Kidney tubule cell (primary cell): ENCODE measurements around the gene STXBP6.

ENCODE experiments used
- DNase-seq: peaks from one replicate; pipeline ENCODE4 v3.0.0-alpha.2; 2018; ENCODE audit warnings: low spot score

Gene STXBP6

DNA sequence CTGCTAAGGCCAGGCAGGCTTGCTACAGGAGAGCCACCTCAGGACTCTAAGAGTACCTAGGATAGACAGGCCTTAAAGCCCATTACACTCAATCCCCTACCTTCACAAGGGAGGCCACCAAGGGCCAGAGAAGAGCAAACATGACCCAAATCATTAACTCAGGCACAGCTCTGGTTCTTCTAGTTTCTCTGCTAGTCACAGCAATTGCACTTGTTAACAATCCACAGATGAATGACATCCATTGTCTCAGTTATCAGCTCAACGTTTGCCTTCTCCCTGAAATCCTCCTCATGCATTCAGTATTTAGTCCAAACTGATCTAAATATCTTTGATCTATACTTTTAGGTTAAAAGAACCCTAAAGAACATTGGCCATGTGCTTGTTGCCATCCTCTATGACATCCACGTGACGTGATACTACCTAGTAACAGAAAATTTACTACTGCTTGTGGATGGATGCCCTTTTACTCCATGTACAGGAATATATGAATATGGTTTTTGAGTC lies 164.5 kb downstream of the STXBP6 start:
- no peak for DNase-seq

DNA sequence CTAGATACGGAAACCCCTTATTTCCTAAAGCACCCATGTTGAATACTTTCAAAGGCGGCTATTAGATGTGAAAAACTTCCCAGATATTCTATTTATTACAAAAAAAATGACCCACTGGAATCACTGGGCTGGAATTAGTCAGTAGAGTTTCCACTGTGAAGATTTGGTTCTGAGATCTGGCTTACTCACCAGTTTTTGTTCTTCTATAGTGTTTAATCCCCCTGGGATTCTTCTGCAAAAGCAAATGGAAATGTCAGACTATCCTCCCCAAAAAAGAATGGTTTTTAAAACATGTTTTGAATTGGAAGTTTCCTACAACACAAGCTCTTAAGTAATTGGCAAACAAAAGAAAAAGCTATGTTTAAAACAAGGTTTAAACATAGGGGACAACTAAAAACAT lies 166.4 kb downstream of the STXBP6 start:
- DNase-seq, result no peak

DNA sequence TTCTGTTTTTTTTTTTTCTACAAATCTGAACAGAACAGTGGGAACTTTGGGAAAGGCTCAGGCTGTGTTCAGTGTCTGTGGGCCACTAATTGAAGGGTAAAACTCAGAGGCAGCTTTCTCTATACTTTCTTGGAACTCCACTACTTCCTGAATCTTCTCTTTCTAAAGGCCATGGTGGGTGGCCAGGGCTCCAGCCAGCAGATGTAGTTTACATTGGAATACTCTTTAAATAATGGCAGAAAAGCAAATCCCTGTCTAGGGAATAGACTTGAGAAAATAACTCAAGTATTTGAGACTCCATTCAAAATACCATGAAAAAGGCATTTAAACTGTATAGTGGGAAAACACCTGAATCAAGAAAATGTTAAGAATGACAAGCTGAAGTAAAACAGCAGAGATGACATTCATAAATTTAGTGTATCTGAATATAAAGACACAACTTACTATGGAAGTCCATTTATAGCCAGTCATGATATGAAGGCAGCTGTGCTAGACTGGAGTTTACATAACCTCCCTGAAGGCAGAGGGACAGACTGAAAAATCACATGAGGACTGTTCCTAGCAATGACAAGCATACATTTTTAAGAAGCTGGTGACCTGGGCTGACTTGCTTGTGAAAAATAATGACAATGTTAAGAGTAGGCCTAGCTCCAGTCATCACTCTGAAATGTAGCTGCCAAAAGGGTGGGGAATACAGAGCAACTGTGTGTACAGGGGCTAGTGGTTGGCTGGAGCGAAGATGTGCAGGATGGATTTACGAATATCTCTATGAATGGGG lies 168.6 kb downstream of the STXBP6 start:
- DNase-seq, result no peak

DNA sequence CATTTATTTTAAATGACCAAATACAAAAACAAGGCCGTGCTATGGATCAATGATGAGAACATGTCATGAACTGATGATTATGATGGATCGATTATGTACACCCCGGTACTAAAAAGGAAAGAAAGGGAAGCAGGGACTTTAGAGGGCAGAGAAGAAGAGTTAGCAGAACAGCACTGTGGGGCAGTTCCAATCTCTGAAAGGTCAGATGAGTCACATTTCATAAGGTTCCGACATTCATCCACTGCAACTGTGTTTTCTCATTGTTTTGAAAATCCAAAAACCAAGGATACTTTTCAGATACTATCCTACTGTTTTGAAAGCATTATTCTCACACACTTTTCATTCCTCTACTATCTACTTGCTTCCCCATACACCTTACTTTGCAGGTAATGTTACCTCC lies 169.3 kb downstream of the STXBP6 start:
- no peak for DNase-seq

DNA sequence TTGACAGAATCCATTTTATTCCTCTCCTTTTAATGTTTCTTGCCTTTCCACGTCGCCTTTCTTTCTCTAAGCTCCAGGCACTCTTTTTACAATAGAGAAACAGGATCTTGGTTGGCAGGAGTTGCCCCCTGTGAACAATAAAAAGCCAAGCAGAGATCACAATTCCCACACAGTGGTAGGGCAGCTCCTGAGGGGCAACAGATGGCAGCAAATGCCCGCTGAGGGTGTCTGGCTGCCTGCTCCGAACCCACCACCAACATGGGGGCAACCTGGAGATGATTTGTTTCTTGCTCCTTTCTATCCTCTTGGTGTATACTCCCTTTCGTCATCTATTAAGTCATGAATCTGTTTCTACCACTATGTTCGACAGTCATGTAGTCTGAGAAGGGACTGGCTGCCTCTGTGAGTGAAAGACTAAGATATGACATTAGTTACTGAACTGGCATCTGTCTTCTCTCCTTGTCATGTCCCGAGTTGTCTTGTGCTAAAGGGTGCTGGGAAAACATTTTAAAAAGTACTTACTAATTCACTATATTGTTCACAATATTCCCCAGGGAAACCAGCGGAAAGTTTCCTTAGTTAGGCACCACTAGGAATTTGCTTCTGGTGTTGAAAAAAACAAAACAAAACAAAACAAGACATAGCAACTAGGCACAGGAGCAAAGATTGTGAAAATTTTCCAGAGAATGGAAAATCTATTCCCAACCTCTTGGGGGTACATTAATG lies 170.1 kb downstream of the STXBP6 start:
- DNase-seq, result no peak

DNA sequence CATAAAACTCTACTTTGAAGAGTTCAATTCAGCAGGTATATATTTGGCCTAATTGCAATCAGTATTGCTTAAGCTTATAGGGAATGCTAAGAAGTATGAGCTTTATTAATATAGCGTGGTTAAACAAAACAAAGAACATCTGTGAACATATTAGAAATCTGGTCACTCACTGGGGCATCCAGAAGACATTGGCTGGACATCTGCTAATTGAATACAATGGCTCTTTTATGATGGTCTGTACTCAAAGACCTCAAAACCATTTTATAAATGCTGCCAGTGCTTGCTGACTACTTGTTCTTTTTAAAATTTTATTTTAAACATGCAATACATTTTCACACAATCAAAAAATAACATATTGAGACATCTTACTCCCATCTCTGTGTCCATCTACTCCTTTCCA lies 173.0 kb downstream of the STXBP6 start:
- DNase-seq, result no peak

DNA sequence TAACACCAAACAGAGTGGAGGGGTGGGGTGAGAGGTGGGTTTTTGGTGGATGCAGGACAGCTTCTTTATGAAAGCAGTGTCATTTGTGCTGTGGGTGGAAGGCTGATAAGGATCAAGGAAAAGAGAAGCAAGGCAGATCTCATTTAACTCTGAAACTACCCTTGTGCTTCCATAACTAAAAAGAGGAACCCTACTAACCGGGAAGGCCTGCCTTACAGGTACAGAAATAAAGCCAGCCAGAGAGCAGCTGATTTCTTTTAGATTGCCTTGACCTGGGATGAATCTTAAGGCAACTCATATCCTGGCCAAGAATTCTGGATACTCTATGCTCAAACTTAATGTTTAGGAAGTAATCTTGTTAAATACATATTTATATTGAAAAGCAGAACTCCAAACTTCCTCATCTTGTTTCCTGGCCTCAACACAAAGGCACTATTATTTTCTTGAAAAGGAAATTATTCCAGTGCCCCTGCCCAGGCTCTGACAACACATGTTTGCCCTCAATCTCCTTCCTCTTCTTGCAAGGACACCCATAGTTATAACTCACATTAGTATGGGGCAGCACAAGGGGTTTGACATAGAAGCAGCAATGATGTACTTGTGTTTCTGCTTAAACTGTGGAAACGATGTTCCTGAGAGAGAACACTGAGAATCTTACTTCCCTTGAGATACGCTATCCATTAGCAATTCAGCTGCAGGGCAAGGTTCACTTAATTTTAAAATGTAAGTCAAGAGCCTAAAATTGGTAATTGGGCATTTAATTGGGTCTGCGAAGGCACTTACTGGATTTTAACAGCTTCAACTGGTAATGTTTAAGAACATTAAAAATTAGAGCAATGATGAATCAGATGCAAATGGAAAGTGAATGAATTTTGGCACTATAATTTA lies 173.7 kb downstream of the STXBP6 start:
- DNase-seq, result no peak

DNA sequence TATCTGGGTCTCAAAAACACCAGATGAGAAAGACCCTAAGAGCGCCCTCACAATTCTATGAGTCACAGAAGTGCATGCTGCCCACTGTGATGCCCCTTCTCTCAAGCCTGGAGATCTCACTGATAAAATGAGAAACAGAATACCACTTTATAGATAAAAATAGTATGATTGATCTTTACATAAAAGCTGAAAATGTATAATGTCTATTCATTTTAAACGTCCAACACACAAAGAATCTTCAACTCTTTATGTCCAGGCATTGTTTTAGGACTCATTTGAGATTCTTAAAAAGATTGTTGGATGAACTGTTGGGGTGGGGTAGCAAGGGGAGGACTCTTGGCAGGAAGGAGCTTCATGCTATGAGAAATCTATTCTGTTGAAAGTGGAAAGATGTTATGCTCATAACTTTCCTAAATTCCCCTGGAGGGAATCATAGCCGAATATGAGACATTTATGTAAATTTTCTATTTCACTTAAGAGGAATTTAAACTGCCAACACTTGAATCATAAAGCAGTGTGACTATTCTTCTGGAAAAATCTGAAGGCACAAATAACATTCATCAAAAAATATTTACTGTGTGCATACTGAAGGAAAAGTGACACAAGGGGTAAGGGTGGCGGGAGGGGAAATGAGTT lies 174.6 kb downstream of the STXBP6 start:
- peak; percentile 2 for DNase-seq

DNA sequence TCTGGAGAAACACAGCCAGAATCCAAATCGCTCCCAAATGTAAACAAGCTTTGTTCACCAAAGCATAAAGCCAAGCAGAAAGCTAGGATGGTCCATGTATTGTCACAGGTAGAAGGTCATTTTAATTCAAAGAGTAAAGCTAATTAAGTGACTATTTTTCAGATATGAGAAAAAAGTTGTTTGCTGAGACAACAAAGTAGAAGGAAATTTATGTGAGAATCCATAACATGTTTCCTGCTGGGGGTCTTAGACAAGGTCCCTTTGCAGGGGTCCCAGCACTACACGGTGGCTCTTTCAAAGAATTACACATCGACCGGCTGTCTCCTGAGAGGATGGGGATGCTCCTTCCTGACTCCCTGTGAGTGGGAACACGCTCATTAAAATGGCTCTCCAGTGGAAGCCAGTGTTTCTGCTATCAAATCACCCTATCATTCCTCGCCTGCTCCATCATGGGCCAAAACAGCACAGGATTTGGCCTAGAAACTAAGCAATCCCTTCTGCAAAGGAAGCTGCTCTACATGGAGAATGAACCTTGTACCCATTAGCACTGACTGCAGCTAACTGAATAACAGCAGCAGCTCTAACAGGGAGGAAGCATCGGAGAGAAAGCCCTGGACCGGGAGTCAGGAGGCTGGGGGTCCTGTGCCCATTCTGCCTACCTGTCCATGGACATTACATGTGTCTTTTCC lies 175.3 kb downstream of the STXBP6 start:
- DNase-seq, result no peak

DNA sequence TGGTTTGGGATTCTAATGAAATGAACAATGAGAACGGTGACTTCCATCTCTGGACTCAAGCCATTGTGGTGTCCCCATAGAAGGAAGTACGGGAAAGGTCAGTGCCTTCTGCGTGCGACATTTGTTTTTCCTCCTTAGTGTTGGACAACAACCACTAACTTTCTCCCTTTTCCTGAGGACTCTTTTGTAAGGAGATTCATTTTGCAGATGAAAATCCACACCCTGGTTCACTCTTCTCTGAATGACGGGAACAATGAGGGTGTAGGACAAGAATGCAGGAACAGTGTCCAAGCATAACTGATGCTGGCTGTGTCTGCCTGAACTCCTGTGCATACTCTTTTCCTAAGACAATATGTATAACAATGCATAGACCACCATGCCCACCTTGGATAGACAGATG lies 176.4 kb downstream of the STXBP6 start:
- no peak for DNase-seq

DNA sequence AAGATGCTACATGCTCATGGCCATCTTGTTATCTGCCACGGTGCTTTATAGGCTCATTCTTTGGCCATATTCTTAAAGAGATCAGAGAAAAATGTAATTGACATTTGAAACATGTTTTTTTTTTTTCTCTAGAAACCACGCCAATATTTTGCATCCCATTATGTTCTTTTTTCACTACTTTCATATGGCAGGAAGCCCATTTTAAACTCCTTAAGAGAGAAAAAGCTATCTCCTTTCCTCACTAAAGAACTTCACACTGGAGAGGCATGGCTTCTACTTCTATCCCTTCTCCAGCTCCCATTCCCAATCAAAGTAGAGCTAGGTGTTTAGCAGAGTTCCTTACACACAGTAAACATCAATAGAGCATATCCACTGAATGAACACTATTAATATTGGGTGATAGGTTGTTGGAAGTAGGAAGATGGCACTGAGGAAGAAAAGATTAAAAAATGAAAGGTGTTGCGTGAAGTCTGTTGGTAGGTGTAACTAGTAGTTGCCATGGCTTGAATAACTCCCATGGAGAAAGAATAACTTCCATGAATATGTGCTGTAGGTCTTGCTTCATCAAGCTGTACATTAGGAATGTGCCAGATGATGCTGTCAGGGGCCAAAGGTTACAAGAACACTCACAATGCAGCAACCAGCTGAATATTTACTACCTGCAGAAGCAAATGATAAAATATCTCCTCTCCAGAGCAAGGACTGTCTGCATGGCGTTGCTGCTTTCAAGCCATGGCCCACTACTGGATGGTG lies 178.8 kb downstream of the STXBP6 start:
- DNase-seq, result no peak

DNA sequence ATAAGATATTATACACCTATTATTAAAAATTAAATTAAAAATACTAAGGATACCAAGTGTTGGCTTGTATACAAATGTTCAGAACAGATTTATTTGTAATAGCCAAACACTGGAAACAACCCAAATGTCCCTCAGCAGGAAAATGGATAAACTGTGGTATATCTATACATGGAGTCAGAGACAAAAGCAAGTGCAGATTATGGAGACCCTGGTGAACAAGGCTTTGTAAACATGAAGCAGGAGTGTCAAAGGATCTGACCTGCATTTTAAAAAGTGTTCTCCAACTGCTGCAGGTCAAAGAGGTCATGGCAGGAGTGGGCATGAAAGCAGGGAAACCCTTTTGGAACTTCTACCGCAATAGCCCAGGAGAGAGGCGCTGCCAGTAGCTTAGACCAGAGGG lies 181.6 kb downstream of the STXBP6 start:
- no peak for DNase-seq

DNA sequence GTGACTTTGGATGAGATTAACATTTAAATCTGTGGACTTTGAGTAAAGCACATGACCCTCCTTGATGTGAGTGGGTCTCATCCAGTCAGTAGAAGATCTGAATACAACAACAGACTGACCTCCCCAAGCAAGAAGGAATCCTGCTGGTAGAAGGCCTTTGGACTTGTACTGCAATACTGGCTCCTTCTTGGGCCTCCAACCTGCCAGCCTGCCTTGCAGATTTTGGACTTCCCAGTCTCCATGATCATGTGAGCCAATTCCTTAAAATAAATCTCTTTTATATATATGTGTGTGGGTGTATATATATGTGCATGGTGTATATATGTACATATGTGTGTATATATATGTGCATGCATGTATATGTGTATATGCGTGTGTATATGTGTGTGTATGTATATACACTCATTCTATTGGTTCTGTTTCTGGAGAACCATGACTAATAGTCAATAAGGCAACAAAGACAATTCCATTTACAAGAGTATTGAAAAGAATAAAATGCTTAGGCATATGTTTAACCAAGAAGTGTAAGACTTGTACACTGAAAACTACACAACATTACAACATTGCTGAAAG lies 183.8 kb downstream of the STXBP6 start:
- no peak for DNase-seq

DNA sequence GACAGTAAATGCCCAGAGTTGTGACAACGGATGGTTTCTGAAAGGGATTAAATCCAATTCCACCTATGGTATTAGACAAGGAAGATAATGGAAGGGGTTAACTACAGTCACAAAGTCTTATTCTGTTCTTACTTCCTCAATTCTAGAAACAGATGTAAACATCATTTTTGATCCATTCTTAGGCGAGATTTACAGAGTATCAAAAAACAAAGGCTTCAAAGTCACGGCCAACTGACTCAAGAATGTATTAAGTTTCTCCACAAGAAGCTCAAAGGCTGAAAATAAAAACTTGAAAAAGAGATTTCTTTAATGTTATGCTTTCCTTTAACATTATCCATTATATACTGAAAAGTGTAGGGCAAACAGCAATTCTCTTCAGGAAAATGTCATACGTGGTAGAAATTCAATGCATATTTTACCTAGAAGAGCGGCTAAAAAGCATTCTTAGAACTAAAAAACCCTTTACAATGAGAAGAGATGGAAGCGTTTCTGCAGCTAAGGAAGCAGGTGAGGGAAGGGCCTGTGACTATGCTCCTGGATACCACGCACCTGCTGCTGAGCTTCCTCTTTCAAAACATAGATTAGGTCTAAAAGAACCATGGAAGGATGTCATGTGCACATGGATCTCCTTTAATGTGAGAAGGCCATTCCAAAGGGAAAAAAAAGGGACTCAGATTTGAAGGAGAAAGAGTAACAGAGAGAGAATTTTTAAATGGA lies 185.8 kb downstream of the STXBP6 start:
- DNase-seq, result no peak

DNA sequence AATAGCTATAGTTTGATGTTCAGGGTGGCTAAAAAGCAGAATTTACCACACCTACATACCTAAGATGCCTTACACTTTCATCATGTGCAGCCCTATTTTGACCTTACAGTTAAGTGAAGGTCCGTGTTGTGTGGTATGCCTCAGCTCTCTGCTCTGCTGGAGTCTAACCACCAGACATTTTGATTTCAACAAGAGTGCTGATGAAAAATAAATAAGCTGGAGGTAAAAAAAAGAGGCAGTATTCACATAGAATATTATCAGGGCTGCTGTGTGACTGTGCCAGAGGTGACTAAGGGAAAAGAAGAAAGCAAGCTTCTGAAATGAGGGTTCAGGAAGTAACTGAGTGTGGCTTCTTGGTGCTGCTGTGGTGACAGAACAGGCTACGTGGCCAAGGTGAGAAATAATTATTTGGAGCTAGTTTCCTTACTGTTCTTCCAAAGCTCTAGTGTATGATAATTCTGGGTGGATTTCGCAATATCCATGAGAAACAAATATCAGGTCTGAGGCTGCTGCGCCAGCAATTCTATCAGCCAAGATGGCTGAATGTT lies 188.8 kb downstream of the STXBP6 start:
- DNase-seq, result peak; percentile 91

DNA sequence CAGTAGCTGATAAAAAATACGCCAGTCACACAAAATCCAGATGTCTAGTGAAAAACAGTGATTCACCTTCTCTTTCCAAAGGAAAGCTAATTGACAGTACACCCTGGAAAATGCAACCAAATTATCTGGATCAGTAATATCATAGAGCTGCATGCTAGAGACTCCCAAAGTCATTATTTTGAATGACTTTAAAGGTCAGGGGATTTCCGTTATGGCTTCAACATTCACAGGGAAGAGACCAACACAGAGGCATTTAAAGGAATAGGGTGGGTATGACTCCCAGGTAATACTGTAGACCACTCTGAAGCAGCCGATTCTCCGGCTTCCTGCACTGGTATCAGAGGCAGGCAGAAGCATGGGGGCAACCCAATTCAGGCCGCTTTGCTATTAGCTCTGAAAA lies 190.4 kb downstream of the STXBP6 start:
- no peak for DNase-seq

DNA sequence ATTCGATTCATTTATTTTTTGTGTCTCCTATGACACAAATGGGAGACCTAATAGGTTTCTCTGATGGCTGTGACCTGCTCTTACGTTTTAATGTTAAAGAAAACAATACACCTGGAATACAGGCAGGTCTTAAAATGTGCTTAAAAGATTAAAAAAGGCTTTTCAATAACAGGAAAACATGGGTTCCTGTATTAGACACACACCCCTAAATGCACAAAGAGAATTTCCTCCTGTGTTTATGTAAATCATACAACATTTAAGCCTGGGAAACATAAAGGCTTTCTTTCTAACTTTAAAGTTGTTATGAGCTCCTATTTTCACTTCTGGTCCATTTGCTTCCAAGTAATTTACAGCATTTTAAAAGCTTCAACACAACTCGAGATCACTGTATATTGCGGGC lies 191.3 kb downstream of the STXBP6 start:
- no peak for DNase-seq

DNA sequence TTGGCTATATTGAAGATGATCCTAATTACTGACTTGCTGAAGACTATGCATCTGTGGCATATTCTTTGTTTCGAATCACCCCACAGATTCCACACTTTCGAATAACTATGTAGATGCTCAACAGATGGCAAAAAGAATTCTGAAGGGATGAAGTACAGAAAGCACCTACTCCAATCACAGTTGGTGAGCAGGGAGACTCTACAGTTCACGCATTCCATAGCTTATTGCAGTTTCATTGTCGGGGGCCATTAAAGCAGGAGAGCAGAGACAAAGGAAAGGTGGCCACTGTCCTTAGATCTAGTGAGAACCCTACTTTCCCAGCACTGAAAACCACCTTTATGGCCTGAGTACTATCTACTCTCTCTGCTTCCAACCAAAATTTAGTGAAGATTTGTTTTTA lies 191.9 kb downstream of the STXBP6 start:
- DNase-seq, result no peak

DNA sequence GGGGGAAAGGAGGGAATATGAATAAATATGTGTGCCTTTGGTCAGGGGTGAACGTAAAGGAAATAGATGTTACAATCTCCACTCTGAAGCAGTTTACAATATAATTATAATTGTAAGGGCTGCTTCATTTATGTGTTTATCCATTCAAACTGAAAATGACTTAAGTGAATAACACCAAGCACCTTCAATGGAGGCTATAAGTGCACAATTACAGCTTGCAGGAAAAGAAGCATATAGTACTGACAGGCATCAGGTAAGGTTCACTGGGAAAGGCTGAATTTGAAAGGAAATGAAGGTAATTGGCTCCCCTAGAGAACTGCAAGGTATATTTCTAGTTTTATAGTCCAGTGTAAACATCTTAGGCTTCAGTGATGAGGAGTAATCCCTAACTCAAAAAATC lies 192.7 kb downstream of the STXBP6 start:
- no peak for DNase-seq
